Left forelimb (tissue), 1 donor: ENCODE measurements around the gene RETREG1.
"Not testable (repeated sequence)": the region's sequence is repeated elsewhere in the genome, so short reads cannot be mapped to it uniquely, and the experiment has no call there.

Experiments used
- DNase-seq: peaks from one replicate; pipeline ENCODE4 v3.0.0-alpha.2; 2018; ENCODE audit warnings: low spot score

RETREG1 gene

DNA sequence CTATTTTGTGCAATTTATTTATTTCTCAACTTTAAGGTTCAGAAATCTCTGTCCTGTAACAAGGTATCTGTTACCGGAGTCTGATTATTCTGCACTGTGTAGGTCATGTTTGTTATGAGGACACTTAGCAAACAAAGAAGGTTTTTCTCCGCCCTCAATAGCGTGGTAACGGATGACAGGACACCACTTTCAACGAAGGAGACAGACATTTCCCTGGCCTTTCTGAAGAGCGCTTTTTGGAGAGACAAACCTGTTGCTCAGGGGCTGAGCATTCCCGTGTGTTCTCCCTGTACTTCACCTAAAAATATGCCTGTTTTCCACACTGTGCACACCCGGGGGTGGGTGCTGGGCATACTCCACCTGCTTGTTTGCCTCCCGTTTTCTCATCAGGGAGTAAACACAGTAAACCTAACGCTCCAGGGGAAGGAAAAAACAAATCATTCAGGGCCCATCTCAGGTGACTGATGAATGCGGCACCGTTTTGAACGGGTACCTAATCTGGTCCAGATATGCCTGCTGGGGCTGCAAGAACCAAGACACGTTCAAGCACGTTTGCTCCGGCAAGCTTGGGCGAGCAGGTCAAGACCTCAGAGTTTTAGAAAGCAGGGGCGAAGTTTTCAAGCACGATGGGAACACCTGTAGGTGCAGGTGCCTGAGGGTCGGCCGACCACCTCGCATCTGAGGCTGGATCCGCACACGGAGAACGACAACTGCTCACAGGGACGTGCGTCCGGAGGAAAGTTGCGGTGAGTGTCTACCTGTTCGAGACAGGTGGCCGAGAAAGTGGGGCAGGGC lies 859 bp downstream of the RETREG1 start:
- DNase-seq, result no peak

DNA sequence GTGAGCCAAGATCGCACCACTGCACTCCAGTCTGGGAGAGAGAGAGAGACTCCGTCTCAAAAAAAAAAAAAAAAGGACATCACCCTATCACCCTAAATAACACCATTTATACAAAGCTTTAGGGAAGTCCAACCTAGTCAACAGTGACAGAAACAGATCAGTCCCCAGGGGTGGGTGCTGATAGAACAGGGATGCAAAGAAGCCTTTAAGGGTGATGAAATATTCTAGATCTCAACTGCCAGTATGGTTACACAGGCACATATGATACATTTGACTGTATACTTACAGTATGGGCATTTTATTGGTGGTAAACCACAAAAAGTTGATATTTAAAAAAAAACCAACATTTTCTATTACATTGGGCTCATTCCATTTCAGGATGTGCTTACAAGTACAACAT lies 4.8 kb downstream of the RETREG1 start:
- DNase-seq, result no peak

DNA sequence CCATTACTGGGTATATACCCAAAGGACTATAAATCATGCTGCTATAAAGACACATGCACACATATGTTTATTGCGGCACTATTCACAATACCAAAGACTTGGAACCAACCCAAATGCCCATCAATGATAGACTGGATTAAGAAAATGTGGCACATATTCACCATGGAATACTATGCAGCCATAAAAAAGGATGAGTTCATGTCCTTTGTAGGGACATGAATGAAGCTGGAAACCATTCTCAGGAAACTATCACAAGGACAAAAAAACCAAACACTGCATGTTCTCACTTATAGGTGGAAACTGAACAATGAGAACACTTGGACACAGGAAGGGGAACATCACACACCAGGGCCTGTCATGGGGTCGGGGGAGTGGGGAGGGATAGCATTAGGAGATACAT lies 5.9 kb downstream of the RETREG1 start:
- DNase-seq, result not testable (repeated sequence)

DNA sequence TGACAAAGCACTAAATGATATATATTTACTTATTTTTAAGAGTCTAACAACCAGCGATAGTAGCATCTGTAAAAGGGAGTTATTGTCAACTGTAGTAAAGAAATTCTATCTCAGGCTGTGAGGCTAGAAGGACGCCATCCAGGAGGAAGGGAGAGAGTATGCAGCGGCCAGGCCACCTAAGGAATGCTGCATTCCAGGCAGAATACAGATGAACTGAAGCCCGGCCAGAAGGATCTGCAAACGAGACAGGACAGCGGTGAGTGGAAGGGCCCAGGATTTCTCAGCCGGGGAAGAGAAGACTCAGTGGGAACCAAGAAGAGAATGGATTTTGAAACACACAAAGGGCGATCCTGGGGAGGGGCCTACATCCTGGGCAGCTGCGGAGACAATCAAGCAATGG lies 7.4 kb downstream of the RETREG1 start:
- no peak for DNase-seq

DNA sequence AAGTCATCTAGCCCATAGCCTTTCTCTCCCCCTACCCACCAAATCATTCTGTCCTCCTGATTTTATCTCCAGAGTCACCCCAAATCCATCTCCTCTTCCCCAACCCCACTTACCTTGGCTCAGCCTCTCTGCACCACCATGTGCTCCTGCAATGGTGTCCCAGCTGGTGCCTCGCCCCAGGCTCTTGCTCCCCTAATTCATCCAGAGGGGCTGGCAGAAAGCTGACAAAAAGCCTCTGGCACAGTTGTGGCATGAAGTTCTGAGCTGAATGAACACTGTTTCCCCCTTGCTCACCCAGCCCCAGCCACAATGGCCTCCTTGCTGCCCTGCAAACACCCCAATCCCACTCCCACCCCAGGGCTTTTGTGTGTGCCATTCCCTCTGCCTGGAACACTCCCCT lies 10.2 kb downstream of the RETREG1 start:
- DNase-seq, result no peak

DNA sequence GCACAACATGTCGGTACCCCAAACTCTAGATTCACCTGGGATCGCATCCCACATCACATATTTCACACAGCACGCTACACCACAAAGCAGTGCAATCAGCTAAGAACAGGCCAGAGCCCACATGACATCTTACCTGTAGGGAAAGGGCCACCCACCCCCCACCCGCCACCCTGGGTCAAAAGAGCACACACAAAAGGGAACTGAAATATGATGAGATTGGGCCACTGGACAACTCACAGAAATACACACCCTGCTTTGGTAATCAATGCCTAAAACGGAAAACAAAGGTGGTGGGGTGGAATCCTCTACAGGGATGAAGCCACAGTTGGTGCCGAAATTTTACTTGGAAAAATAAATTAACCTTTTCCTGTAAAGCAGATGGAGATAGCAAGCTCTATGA lies 13.1 kb downstream of the RETREG1 start:
- DNase-seq, result no peak

DNA sequence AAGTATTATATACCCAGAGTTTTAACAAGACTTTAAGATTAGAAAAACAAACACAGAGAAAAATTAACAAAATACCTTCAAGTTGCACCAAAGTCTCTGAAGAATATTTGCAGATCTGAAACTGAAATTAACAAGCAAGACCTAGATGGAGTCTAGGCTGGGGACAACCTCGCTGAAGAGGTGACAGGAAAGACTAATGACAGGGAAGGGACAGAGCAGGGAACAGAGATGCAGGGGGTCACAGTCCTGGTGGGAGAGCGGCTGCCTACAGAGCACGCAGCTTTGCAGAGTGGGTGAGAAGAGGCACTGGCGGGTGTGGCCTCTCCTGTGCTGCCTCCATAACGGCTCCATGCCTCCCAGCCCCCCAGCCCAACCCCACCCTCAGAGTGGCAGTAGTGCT lies 13.5 kb downstream of the RETREG1 start:
- no peak for DNase-seq

DNA sequence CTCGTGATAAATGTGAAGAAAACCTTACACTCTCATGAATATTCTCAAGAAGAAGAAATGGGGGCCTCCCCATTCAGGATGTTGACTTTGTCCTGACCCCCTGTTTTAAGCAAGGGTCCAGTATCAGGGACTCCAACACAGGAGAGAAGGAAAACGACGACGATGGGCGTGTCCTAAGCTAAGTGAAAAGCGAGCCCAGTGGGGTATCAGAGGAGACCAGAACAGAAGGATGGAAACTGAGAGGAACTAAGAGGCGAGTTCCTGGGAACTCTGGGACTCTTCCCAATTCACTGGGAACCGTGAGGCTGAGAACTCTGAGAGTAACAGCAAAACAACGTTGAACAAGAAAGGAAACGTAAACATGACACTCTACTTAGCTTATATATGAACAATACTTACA lies 14.6 kb downstream of the RETREG1 start:
- DNase-seq, result no peak

DNA sequence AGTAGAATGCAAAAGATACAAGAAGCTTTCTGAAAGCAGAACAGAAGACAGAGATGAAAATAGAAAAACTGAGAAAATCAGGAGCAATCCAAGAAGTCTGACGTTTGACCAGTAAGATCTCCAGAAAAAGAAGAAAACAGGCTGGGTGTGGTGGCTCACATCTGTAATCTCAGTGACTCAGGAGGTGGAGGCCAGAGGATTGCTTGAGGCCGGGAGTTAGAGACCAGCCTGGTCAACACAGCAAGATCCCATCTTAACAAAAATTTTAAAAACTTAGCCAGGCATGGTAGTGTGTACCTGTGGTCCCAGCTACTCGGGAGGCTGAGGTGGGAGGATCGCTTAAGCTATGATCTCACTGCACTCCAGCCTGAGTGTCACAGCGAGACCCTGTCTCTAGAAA lies 15.9 kb downstream of the RETREG1 start:
- no peak for DNase-seq

DNA sequence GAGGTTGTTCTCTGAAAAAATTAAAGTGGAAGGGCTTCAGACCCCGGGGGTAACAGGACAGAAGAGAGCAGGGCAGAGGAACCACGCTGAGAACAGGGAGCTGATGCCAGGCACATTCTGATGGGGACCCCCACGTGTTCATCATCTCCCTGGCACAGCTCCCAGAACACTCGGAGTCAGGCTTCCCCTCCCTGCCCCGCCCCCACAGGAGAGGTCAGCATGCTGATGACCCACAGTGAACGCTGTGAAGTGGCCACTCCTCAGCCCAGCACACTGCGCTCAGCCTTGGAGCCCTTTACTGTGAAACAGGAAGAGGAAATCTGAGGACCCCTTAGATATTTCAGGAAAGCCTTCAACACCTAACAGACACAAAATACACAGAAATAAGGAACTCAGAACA lies 16.4 kb downstream of the RETREG1 start:
- no peak for DNase-seq

DNA sequence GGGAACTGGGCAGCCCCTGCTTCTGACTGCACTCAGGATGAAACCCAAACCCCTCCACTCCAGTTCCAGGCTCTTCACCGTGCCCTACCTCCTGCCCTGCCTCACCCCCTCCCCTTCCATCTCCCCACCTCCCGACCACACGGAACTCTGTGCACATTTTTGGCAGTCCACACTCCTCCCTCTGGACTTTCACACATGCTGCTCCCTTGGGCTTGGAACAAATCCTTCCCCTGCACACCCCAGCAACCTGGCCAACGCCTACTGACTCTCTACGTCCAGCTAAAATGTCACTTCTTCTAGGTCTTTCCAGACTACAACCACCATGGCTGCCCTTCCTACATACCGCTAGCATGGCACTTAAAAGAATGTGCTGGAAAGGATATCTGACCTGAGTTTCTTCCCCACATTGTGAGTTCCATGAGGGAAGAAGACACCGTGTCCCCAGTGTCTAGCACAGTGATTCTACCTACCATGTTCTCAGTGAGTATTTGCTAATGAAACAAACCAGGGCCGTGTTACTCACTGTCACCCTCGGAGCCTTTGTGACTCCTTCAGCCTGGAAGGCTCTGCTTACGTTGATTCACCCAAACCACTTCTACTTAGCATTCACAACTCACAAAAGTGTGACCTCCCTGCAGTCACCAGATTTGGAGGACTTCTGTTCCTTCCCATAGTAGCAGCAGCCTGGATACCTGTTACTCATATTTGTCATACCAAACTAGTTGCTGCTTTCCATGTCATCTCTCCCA lies 18.7 kb downstream of the RETREG1 start:
- DNase-seq, result no peak

DNA sequence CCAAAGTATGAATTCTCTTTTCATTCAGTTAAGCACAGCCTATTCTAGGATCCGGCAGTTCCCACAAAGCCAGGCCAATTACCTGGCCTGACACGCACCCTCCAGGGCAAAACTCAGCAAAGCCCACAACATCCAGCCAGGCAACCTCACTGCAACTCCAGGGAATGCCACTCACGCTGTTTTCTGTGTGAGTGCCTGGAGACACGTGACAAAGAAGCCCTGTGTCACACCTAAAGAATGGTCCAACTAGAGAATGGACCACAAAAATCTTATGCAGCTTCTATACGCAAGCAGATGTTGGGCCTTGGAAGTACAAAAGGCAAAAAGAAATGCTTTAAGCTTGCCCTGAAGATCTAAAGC lies 20.2 kb downstream of the RETREG1 start:
- no peak for DNase-seq

DNA sequence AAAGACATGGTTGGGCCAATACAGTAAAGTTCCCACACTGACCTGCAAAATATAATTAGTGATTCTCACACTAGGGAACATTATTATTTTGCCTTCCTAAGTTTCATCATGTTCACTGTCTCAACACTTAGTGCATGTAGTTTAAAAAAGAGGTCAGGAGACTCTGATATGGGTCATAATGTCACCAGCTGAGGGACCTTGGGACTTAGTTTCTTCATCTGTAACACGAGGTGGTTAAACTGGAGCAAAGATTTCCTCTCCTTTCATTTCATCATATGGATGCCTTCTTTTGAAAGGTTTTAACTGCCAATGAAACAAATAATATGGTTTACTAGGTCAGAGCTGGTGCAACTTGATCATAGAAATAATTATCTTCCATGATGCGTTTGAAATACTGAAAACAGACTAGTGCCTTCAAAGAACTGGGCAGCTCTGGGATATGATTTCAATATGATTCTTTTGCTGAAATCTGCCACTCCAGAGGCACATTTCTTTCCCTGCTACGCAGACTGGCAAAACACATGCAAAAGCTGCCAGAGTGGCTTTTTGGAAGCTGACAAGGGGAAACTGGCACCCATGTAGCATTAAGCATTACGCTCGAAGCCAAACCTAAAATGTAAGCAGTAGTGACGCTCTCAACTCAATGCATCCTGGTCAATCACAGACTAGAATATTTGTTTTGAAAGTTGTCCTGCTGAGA lies 20.8 kb downstream of the RETREG1 start:
- DNase-seq, result no peak

DNA sequence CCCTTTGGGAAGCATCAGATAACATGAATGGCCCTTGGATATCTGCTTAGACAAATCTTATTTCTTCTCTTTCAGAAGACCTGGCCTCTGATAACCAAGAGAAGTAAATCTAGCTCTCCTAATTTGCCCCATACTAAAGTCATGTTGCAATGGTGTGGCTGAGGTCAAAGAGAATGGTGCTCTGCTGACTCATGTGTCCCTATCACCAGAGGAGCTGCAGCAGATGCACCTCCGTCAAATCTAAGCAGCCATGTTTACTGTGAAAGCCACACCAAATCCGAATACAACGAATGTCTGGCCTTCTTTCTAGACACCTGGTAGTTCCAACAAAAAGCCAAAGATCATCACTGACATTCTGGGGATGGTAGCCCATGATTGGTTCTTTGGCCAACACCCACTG lies 23.2 kb downstream of the RETREG1 start:
- DNase-seq, result no peak

DNA sequence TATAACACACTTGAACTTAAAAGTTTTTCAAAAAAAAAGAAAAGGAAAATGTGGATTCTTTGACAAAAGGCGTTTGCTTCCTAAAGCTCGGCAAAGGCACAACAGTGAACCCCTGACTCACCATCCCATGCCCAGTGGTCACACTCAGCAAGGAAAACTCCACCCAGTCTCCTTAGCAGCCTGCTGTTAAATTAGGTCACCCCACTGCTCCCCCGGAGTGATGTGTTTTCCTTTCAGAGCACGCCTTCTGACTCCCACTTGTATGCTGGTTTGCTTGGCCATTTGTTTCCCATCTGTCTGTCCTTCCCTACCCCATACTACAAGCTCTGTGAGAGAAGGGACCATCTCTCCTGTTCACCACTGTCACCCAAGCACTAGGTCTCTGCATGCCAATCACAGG lies 23.8 kb downstream of the RETREG1 start:
- no peak for DNase-seq

DNA sequence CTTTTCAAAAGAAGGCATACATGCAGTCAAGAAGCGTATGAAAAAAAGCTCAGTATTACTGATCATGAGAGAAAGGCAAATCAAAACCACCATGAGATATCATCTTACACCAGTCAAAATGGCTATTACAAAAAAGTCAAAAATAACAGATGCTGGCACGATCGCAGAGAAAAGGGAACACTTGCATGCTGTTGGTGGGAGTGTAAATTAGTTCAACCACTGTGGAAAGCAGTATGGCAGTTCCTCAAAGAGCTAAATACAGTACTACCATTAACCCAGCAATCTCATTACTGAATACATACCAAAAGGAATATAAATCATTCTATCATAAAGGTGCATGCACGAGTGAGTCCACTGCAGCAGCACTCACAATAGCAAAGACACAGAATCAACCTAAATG lies 24.5 kb downstream of the RETREG1 start:
- DNase-seq, result no peak

DNA sequence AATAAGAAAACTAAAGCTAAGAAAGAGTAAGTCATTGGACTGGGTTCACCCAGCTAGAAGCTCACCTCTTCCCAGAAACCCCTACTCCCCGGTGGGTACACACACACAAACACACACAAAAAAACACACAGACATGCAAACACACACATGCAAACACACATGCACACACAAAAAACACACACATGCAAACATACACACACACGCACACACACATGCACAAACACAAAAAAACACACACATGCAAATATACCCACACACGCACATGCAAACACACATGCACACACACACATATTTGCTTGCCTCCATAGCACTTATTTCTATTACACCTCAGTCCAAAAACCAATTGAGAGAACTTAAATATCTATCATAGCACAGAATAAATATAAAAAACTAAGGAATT lies 26.1 kb downstream of the RETREG1 start:
- DNase-seq, result no peak

DNA sequence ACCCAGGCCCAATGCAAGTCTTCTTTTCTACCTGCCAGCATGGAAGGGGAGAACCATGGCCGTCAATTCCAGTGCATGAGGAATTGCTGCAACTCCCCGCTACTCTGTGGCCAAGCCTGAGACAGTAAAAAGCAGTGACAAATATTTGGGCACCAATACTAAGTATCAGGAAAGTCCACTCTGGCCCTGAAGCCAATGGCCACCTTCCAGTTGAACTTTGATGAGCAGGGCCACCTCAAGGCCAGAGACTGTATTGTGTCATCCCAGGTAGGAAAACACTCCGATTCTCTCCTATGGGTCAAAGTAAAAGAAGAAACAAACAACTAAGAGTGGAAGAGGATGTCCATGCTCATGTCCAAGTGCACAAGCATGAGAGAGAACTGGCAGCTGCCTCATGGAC lies 27.1 kb downstream of the RETREG1 start:
- DNase-seq, result no peak

DNA sequence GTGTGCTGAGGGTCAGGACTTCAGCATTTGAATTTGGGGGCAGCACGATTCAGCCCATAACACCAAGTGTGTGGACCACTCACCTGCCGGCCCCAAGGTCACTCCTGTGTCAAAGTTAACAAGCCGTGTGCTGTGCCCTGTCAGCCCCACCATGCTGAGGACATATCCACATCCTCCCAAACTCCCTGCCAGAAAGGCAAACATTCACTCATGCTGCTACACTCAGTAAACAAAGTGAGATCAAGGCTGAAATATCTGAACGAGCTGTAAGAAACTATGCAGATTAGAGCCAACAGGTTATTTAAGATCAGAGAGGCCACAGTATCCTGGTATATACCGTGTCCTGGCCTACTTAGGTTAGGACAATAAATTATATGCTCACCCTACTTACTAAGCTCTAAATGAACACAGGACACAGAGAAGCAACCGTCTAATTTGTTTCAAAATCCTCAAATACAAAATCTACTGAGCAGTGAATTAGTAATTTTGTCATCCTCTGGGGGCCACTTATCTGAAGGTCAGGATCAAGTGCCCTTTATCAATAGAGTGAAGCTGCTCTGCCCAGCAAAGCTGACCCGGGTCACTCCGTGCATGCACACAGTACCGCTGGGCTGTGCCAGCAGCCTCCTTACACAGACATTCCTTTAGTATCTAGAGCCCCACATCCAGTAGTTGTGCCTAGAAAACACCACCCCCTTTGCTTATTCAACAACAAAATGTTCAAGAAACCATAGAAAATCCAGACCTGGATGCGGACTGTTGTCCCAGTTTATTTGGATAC lies 28.2 kb downstream of the RETREG1 start:
- no peak for DNase-seq

DNA sequence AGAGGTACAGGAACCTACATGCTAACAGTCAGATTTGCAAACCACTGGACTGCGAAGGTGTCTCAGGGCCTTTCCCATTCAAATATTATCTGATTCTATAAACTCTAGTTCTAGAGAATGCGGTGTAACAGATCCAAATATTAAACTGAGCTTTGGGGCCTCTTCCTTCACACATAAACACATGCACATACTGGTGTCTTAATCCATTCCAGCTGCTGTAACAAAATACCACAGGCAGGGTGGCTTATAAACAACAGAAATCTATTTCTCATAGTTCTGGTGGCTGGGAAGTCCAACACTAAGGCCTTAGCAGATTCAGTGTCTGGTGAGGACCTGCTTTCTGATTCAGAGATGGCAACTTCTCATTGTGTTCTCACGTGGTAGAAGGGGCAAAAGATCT lies 30.2 kb downstream of the RETREG1 start:
- DNase-seq, result no peak

DNA sequence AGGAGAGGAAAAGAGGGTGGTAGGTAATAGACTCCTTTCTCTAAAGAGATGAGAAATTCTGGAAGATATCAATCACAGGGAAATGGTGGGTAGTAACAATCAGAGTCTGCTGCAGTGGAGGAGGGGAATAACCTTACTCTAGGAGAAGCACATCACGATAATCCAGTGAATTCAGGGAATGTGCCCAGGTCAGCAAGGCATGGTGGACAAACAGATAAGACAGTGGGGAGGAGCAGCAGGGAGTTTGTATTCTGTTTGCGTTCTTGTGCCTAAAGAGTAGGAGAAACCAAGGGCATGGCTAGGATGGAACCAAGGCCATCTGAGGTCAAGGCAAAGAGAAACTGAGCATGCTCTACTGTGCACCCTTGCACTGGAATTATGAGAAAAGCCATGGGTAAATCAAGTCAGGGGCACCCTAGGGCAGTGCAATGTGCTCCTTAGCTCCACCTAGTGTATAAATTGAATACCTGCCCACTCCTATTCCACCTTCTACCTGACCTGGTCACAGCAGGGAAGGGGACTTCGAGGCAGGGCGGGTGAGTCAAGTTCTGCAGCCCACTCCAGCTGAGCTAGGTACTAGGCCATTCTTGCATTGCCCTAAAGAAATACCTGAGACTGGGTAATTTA lies 31.6 kb downstream of the RETREG1 start:
- no peak for DNase-seq

DNA sequence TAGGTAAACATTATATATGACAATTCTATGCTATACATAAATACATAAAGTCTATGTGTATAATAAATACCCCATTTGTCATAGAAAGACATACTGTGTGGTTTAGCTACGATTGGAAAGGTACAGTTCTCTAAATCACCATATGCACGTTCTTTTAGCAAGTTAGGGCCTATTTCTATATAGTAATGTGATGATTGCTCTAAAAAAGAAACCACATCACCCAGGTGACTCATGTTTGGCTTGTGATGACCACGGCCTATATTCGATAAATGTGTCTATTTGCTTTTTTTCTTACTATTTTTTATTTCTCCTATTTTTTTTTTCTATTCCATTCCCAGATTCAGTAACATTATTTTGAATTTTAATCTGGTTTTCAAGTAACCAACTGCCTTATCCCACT lies 34.7 kb downstream of the RETREG1 start:
- no peak for DNase-seq
